ENCODE data around the gene PHLDB1. TPM values are rescaled to one million over a fixed set of nuclear protein-coding genes. Genes with fewer than 3 reads are reported as not detected.

The PHLDB1 gene
- total RNA-seq, 1 experiment from 2014 or later, result 36.2 TPM

- no peak for TF ChIP-seq CTCF (IDR thresholded peaks at IDR 0.05; ENCODE audit: unreplicated experiment)
- no peak overlapping the region for H3K4me3 Mint-ChIP-seq (ENCODE audit: unreplicated experiment)
- no peaks in the 10 kb centered on the region for H3K27me3 Mint-ChIP-seq (ENCODE audit: insufficient read depth, unreplicated experiment)
These were observed 53.4 kb downstream of the PHLDB1 start for GRCh38 chr11:118660681-118661424.

GRCh38 chr11:118661425-118662301, 54.2 kb downstream of the PHLDB1 start:
- POLR2A ChIA-PET, result interaction anchor here (0.6 to 3.1 kb wide), 6 partner anchors 8 to 66 kb away, joined by 3 to 19 read pairs (median 4); partner anchors contain the start of gene PHLDB1
- Mint-ChIP-seq H3K36me3 (ENCODE audit: insufficient read depth, unreplicated experiment) (peaks cover 17% of the 10 kb centered on the region), H3K9me3 (ENCODE audit: unreplicated experiment) (no peaks in the 10 kb centered on the region), H3K27ac (ENCODE audit: low read depth, unreplicated experiment) (no peak overlapping the region), H3K4me3 (ENCODE audit: unreplicated experiment) (no peak overlapping the region), H3K27me3 (ENCODE audit: insufficient read depth, unreplicated experiment) (no peaks in the 10 kb centered on the region), H3K4me1 (ENCODE audit: insufficient read depth, unreplicated experiment) (no peaks in the 10 kb centered on the region)
- TF ChIP-seq CTCF (IDR thresholded peaks at IDR 0.05; ENCODE audit: unreplicated experiment), result no peak
- BruUV-seq (replicated peaks), result no TSS peak
- DNase-seq (ENCODE audit: unreplicated experiment), result no peak
- CTCF ChIA-PET, result interaction anchor here (0.7 to 4.0 kb wide), 7 partner anchors 21 to 67 kb away, joined by 3 to 38 read pairs (median 4); partner anchors contain the start of gene PHLDB1
- intact Hi-C loops (cut with micrococcal nuclease), result no loop called here

More at GRCh38 chr11:118660681-118661424, 53.4 kb downstream of the PHLDB1 start:
- DNase-seq (ENCODE audit: unreplicated experiment), result no peak
- no TSS peak for BruUV-seq (replicated peaks)
- no peaks in the 10 kb centered on the region for H3K4me1 Mint-ChIP-seq (ENCODE audit: insufficient read depth, unreplicated experiment)
- ChIA-PET POLR2A (interaction anchor here (1.0 to 3.1 kb wide), 3 partner anchors 9 to 66 kb away, joined by 4 to 19 read pairs (median 6); partner anchors contain the start of gene PHLDB1), CTCF (interaction anchor here (0.6 to 4.0 kb wide), 16 partner anchors 8 to 1782 kb away, joined by 3 to 38 read pairs (median 4); partner anchors contain the start of gene PHLDB1)
- intact Hi-C loops (cut with micrococcal nuclease), result no loop called here
- H3K27ac Mint-ChIP-seq (ENCODE audit: low read depth, unreplicated experiment), result no peak overlapping the region
- H3K36me3 Mint-ChIP-seq (ENCODE audit: insufficient read depth, unreplicated experiment), result peaks cover 25% of the 10 kb centered on the region
- no peaks in the 10 kb centered on the region for H3K9me3 Mint-ChIP-seq (ENCODE audit: unreplicated experiment)

DNA sequence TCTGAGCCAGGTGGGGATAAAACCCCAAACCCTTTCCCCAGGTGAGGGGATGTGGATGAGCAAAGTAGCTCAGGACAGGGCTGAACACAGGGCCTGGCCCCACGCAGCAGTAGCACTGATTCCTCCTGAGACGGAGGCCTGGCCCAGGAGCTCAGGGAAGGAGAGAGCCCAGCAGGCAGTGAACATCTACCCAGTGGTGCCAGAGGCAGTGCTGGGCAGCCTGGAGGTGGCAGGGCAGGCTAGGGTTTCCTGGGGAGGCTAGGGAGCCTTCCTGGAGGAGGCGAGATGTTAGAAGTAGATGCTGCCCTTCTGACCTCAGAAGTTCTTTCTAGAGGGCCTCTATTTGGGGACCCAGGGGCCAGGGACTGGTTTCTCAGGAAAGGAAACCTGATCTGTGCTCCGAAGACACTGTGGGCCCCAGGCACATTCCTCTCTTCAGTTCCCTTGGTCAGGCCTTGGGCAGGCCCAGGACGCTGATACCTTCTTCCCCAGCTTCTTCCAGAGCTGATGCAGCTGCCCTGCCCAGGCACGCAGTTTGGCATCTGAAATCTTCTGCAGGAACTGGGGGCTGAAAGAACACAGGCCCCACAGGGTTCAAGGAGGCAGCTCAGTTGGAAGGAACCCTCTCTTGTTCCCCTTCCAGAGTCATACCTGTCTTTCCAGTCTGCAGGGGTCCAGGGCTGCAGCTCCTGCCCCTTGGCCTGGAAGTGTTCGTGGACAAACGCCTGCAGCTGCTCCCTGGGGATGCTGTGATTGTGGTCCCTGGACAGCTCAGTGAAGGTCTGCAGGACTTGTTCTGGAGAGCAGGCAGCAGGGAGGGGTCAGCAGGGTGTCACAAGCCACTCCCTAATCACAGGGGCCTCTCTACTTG, 55.2 kb downstream of the PHLDB1 start:
- Mint-ChIP-seq H3K4me1 (ENCODE audit: insufficient read depth, unreplicated experiment) (no peaks in the 10 kb centered on the region), H3K4me3 (ENCODE audit: unreplicated experiment) (no peak overlapping the region), H3K27ac (ENCODE audit: low read depth, unreplicated experiment) (no peak overlapping the region), H3K27me3 (ENCODE audit: insufficient read depth, unreplicated experiment) (no peaks in the 10 kb centered on the region), H3K9me3 (ENCODE audit: unreplicated experiment) (no peaks in the 10 kb centered on the region), H3K36me3 (ENCODE audit: insufficient read depth, unreplicated experiment) (peaks cover 17% of the 10 kb centered on the region)
- POLR2A ChIA-PET, result interaction anchor here (0.8 to 1.2 kb wide), 4 partner anchors 7 to 57 kb away, joined by 3 to 4 read pairs (median 4); no protein-coding TSS in a partner anchor
- intact Hi-C loops (cut with micrococcal nuclease), result no loop called here
- TF ChIP-seq CTCF (IDR thresholded peaks at IDR 0.05; ENCODE audit: unreplicated experiment), result no peak
- no peak for DNase-seq (ENCODE audit: unreplicated experiment)
- no TSS peak for BruUV-seq (replicated peaks)
- CTCF ChIA-PET, result interaction anchor here (0.6 to 0.9 kb wide), 3 partner anchors 23 to 79 kb away, joined by 3 to 4 read pairs (median 3); no protein-coding TSS in a partner anchor

Data from MCF 10A (cell line).